ENCODE results near the gene FNDC3A. TPM values are rescaled to one million over a fixed set of nuclear protein-coding genes. Genes with fewer than 3 reads are reported as not detected.

Gene FNDC3A
- total and polyA plus RNA-seq, 9 of the 15 experiments (the other 6 are each of a cell fraction or from before 2014, with no cell fraction given): 4.1 to 22.0 (median 13.5) TPM

DNA sequence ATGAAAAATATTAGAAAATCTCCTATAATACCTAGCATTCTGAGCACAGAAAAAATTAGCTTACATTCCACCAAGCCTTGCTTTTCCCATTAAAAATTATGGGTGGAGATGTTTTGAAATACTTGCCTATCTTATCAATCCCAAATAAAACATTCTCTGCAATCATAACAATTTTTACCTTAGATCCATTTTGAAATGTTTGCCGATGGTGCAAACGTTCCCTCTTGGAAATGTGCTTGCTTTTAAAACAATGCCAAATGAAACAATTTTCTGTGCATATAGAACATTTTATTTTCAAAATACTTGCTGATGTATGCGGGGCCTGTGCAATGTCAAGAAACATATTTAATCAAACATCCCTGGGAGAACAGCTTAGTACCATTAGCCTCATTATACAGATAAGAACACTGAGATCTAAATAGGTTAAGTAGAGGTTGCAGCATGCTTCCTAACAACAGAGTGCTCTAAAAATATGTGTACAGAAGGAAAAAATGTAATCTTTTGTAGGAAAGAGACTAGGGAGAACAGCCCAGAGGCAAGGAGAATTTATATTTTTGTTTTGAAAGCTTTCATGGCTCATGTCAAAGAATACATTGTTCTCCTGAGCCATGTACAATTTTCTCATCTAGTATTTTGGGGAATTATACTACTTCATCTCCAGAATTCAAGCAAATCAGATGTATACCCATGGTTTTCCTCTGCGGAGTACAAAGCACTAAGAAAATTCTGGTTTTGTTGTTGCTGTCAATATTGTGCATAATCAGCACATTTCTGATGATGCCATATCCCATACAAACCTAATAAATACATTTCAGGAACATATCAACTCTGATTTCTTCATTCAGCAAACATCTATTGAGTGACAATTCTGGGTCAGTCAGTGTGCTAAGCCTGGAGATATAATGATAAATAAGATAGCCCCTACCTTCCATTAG, 25.9 kb upstream of the FNDC3A start (continued):
- TF ChIP-seq EGR1 (conservative IDR thresholded peaks at IDR 0.05): no peak
- TF ChIP-seq SIRT6 (IDR thresholded peaks at IDR 0.05; ENCODE audit: low read depth, low read length): no peak
- no peak for TF ChIP-seq CBX2 (IDR thresholded peaks at IDR 0.05; ENCODE audit: insufficient read depth, low read length, poor library complexity, severe bottlenecking)
- no peak for TF ChIP-seq ZNF124 (CRISPR knock-in tag; IDR thresholded peaks at IDR 0.05)
- TF ChIP-seq HNRNPUL1 (IDR thresholded peaks at IDR 0.05; ENCODE audit: low read length): no peak
- no peak for TF ChIP-seq HMGN3 (IDR thresholded peaks at IDR 0.05; ENCODE audit: borderline replicate concordance, extremely low read depth, insufficient read length, low read depth, low read length)

DNA sequence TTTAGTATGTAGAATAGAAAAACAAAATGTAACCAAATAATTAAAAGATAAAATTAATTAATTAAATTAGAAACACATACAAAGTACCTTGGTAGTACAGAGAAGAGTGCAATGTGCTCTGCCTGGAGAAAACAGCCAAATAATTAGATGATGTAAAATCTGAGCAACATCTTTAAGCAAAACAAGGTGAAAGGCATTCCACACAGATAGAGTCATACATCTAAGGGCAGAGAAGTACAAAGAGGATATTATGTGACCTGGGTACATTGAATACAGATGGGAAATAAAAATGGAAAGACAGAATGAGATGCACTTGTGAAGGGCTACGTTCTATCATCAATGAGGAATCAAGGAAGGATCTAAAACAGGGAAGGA, 25.2 kb upstream of the FNDC3A start:
- 0% methylated on average over 1 of the region's 1 CpG for WGBS (ENCODE audit: insufficient coverage, low coverage, missing lambda C conversion rate)
- FAIRE-seq (no peak), DNase-seq (ENCODE audit: extremely low read depth in 1 of 4, low spot score in 3 of 4) (no peak), ATAC-seq (no peak)
- Histone ChIP-seq H3K36me3 (ENCODE audit: control insufficient read depth, insufficient read depth, low read length) (no peaks in the 10 kb centered on the region), H3K9ac (ENCODE audit: insufficient read depth in 1 of 2, low read depth in 2 of 2, low read length in 2 of 2) (no peak overlapping the region), H3K27me3 (ENCODE audit: control insufficient read depth in 2 of 2, insufficient read depth in 2 of 2, low read length in 2 of 2) (no peaks in the 10 kb centered on the region), H3K4me2 (ENCODE audit: insufficient read depth, low read length) (no peak overlapping the region), H3K79me2 (ENCODE audit: control insufficient read depth, insufficient read depth, low read length) (no peaks in the 10 kb centered on the region), H2AFZ (ENCODE audit: low read depth, low read length) (no peak overlapping the region), H3K4me1 (replicated peaks in 1 of 2; ENCODE audit: control insufficient read depth in 2 of 2, insufficient read depth in 2 of 2, low read length in 2 of 2) (no peaks in the 10 kb centered on the region), H3K4me3 (no peak overlapping the region), H4K20me1 (replicated peaks; ENCODE audit: control insufficient read depth, insufficient read depth, low read length) (no peaks in the 10 kb centered on the region), H3K9me3 (replicated peaks; ENCODE audit: control insufficient read depth, insufficient read depth, low read depth, low read length) (no peaks in the 10 kb centered on the region), H3K9me1 (ENCODE audit: control insufficient read depth, insufficient read depth, low read length) (no peaks in the 10 kb centered on the region), H3K27ac (ENCODE audit: extremely low read depth, low read depth, low read length) (no peak overlapping the region)
- TF ChIP-seq GTF2F1 (IDR thresholded peaks at IDR 0.05; ENCODE audit: low read depth, low read length): no peak
- no peak for TF ChIP-seq CEBPG (CRISPR knock-in tag; IDR thresholded peaks at IDR 0.05)
- TF ChIP-seq CEBPG (tag; conservative IDR thresholded peaks at IDR 0.05 in 1 of 2, IDR thresholded peaks at IDR 0.05 in 1 of 2): peak in 1 of 2 experiments; percentile 57; a peak in 2 of 4 replicates
- TF ChIP-seq, protein P1, sequence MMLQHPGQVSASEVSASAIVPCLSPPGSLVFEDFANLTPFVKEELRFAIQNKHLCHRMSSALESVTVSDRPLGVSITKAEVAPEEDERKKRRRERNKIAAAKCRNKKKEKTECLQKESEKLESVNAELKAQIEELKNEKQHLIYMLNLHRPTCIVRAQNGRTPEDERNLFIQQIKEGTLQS (IDR thresholded peaks at IDR 0.05): 0 out of 2 replicates have a peak, but pooled peaks have one; percentile 21
- TF ChIP-seq, protein P1 (CRISPR knock-in tag; conservative IDR thresholded peaks at IDR 0.05): no peak
- in situ Hi-C loops (cut with MboI): no loop called here
- BruUV-seq (replicated peaks): no TSS peak
- ChIA-PET POLR2A (no interaction called here), CTCF (ENCODE audit: low intra/inter-chr PET ratio) (no interaction called here)
- intact Hi-C loops (cut with micrococcal nuclease): no loop called here
